Right lung (tissue), 5 donors: ENCODE measurements around the gene MNX1. TPM values are rescaled to one million over a fixed set of nuclear protein-coding genes. Genes with fewer than 3 reads are reported as not detected.

Experiments used
- DNase-seq, 2 donors: peaks; one replicate each; pipeline ENCODE4 v3.0.0-alpha.2; 2013
- polyA plus RNA-seq, 5 donors: library from polyadenylated mRNA; unstranded; fragments of 120-200 nt; gene quantifications; one replicate each; pipeline versions ENCODE4 v1.2.1 to v1.2.3, GENCODE V29; 2013; ENCODE audit warnings: inconsistent platforms in 1 of 5, low replicate concordance in 1 of 5; ENCODE audit not compliant: insufficient read length in 5 of 5, insufficient read depth in 1 of 5

The MNX1 gene
- polyA plus RNA-seq, 5 donors = 0.16 to 0.45 (median 0.29) TPM

- DNase-seq = no peak
Observed at GRCh38 chr7:157003756-157004520, 6.5 kb downstream of the MNX1 start.

GRCh38 chr7:157003445-157003755, 7.1 kb downstream of the MNX1 start:
- DNase-seq = no peak

- DNase-seq = no peak
Observed at GRCh38 chr7:157002819-157003421, 7.5 kb downstream of the MNX1 start.

GRCh38 chr7:157001920-157002818, 8.3 kb downstream of the MNX1 start:
- no peak for DNase-seq

GRCh38 chr7:157000741-157001653, 9.5 kb downstream of the MNX1 start:
- no peak for DNase-seq

- no peak for DNase-seq
Observed at GRCh38 chr7:156999958-157000726, 10.3 kb downstream of the MNX1 start.

- DNase-seq = no peak
Observed at GRCh38 chr7:156998988-156999957, 11.2 kb downstream of the MNX1 start.

- DNase-seq = no peak
Observed at GRCh38 chr7:156994417-156994816, 16.0 kb downstream of the MNX1 start.

GRCh38 chr7:156993925-156994235, 16.6 kb downstream of the MNX1 start:
- DNase-seq = no peak

- DNase-seq = no peak
Observed at GRCh38 chr7:156993021-156993924, 17.2 kb downstream of the MNX1 start.

GRCh38 chr7:156989766-156990535, 20.5 kb downstream of the MNX1 start:
- no peak for DNase-seq

- no peak for DNase-seq
Observed at GRCh38 chr7:156988343-156989185, 21.9 kb downstream of the MNX1 start.

GRCh38 chr7:156986378-156986777, 24.1 kb downstream of the MNX1 start:
- DNase-seq = no peak

GRCh38 chr7:156985101-156985992, 25.1 kb downstream of the MNX1 start:
- DNase-seq = no peak

GRCh38 chr7:156984174-156984891, 26.1 kb downstream of the MNX1 start:
- no peak for DNase-seq
